ENCODE data around the gene CHAT. TPM values are rescaled to one million over a fixed set of nuclear protein-coding genes. Genes with fewer than 3 reads are reported as not detected.
A peak's percentile ranks its signal among the peaks of the same experiment; 100 is the strongest.

Gene CHAT
- total and polyA plus RNA-seq, 2 of the 13 experiments (the other 11 are each of a cell fraction or from before 2014, with no cell fraction given), result not detected

DNA sequence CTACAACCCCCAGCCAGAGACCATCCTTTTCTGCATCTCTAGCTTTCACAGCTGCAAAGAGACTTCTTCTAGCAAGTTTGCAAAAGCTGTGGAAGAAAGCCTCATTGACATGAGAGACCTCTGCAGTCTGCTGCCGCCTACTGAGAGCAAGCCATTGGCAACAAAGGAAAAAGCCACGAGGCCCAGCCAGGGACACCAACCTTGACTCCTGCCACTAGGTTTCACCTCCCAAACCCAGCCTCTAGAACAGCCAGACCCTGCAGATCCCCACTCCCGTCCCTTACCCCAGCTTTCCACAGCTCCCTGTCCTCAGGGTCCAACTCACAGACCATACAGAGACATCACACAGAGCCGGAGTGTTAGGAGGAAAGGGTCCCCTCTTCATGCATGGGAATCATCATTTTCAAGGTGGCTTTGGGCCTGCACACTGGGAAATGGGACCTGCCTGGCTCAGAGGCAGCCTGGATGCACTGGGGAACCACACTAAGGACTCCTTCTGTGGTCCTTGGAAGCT, 51.1 kb downstream of the CHAT start:
- CTCF ChIA-PET (ENCODE audit: low intra/inter-chr PET ratio, low total read pairs), result no interaction called here
- ATAC-seq, result peak; percentile 57

More for the DNA sequence above, 51.1 kb downstream of the CHAT start:
- in situ Hi-C loops (cut with HindIII; ENCODE audit: extremely low pct_ligation_motif_present, low pct_unique_long_range_greater_than_20kb) (no loop called here), intact Hi-C loops (cut with micrococcal nuclease; ENCODE audit: unreplicated experiment) (no loop called here)
- H3K9ac ChIP-seq (ENCODE audit: insufficient read depth, low read depth, low read length), result no peak overlapping the region
- H3K9me3 ChIP-seq (ENCODE audit: low read length), result no peaks in the 10 kb centered on the region
- WGBS (ENCODE audit: low lambda C conversion rate), result 21% methylated on average over 2 of the region's 4 CpGs
- no TSS peak for BruUV-seq (replicated peaks)
- no peaks in the 10 kb centered on the region for H3K4me1 ChIP-seq (ENCODE audit: insufficient read depth, low read length)
- H3K4me2 ChIP-seq (ENCODE audit: low read depth, low read length), result no peak overlapping the region
- no peak overlapping the region for H2AFZ ChIP-seq (ENCODE audit: low read length)
- H3K36me3 ChIP-seq (replicated peaks in 1 of 2; ENCODE audit: control insufficient read depth in 1 of 2, insufficient read depth in 2 of 2, low read length in 2 of 2), result no peaks in the 10 kb centered on the region
- POLR2A ChIA-PET, result no interaction called here
- TF ChIP-seq, protein P1, sequence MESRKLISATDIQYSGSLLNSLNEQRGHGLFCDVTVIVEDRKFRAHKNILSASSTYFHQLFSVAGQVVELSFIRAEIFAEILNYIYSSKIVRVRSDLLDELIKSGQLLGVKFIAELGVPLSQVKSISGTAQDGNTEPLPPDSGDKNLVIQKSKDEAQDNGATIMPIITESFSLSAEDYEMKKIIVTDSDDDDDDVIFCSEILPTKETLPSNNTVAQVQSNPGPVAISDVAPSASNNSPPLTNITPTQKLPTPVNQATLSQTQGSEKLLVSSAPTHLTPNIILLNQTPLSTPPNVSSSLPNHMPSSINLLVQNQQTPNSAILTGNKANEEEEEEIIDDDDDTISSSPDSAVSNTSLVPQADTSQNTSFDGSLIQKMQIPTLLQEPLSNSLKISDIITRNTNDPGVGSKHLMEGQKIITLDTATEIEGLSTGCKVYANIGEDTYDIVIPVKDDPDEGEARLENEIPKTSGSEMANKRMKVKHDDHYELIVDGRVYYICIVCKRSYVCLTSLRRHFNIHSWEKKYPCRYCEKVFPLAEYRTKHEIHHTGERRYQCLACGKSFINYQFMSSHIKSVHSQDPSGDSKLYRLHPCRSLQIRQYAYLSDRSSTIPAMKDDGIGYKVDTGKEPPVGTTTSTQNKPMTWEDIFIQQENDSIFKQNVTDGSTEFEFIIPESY (CRISPR knock-in tag; IDR thresholded peaks at IDR 0.05), result no peak
- TF ChIP-seq KLF6 (CRISPR knock-in tag; IDR thresholded peaks at IDR 0.05) (no peak), SIN3B (IDR thresholded peaks at IDR 0.05; ENCODE audit: low read length) (no peak), TMF1 (CRISPR knock-in tag; IDR thresholded peaks at IDR 0.05; ENCODE audit: low read depth) (no peak), ZNF18 (CRISPR knock-in tag; IDR thresholded peaks at IDR 0.05; ENCODE audit: insufficient replicate concordance) (no peak), PTBP1 (IDR thresholded peaks at IDR 0.05; ENCODE audit: low read depth, low read length, poor library complexity, severe bottlenecking) (no peak), TFDP2 (CRISPR knock-in tag; IDR thresholded peaks at IDR 0.05) (no peak), REPIN1 (CRISPR knock-in tag; IDR thresholded peaks at IDR 0.05; ENCODE audit: borderline replicate concordance, low read depth) (no peak), KDM6A (CRISPR knock-in tag; IDR thresholded peaks at IDR 0.05; ENCODE audit: low read depth) (no peak), AHR (CRISPR knock-in tag; IDR thresholded peaks at IDR 0.05) (no peak)
- H4K20me1 ChIP-seq (ENCODE audit: insufficient read depth, low read length), result no peaks in the 10 kb centered on the region
- DNase-seq (ENCODE audit: low spot score) (no peak), FAIRE-seq (no peak)
- H3K79me2 ChIP-seq (ENCODE audit: insufficient read depth, low read length), result no peaks in the 10 kb centered on the region
- H3K27ac ChIP-seq (ENCODE audit: extremely low read length, insufficient read depth, low read length), result no peak overlapping the region
- peaks cover 0 to 27% of the 10 kb centered on the region in 2 experiments; a peak in 4 of 5 replicates for H3K27me3 ChIP-seq (ENCODE audit: control insufficient read depth in 1 of 2, insufficient read depth in 2 of 2, low read length in 2 of 2)
- H3K4me3 ChIP-seq (replicated peaks in 1 of 3; ENCODE audit: insufficient read depth in 1 of 3, low read depth in 2 of 3, low read length in 3 of 3), result no peak overlapping the region

All from HepG2 (cell line).